Medulla oblongata (tissue), 1 donor: ENCODE measurements around the gene PKNOX2.
A peak's percentile ranks its signal among the peaks of the same experiment; 100 is the strongest.

Experiments used
- DNase-seq: peaks from one replicate; pipeline ENCODE4 v3.0.0-alpha.2; 2015; ENCODE audit errors: extremely low spot score

The PKNOX2 gene

DNA sequence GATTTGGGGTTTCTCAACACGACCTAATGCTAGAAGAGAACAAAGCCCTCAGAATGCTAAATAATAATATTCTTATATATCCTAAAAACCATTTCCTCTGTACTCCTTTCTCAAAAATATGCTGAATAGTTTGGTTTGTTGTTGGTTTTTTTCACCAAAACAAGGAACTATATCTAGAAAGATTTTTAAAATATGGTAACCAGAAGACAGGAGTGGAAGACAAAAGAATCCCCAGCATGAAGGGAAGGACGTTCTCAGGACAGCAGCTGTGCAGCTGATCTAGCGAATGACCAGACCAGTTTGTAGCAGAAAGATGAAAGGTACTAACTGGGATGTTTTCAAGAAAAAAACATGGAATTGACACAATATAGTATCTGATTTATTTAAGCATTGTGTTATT, 312.2 kb downstream of the PKNOX2 start:
- DNase-seq, result no peak

DNA sequence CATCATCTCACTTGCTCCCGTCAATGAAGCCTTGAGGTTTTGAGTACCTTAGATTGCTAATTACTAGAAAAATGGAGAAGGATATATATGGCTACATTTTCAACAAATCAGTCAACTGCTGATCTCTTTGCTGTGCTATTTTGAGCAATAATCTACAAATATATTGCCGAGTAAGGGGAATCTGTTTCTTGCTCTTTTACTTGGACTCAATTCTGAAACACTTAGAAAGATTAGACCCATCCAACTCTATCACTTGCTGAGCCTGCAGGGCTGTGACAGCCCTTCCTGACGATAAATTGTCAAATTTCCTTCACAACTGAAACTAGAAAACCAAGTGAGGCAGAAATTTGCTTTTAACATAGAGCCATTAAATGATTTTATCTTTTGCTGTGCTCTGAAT, 314.6 kb downstream of the PKNOX2 start:
- no peak for DNase-seq

DNA sequence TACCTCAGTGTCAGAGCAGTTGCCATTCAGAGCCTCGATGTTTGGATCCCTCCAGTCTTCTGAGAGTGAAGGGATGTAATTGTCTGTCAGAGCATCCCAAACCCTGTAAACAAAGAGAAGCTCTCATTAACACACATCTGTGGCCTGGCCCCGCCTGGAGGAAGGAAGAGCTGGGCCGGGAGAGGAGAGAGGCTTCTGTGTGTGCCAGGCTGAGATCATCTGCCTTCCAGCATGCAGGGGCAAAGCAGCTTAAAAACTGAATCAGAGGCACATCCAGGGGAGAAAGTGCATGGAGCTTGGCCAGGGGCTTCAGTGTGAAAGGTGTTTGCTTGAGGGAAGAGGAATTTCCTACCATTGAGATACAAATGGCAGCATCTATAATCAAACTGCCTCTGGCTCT, 317.0 kb downstream of the PKNOX2 start:
- DNase-seq, result peak; percentile 97
